Epithelial cell of esophagus (primary cell): ENCODE data around the gene ARVCF.

Experiments used
- DNase-seq: peaks from one replicate; pipeline ENCODE4 v3.0.0; 2010; ENCODE audit warnings: low read depth
- H3K4me3 ChIP-seq: 2 replicates; pipeline ENCODE4 v1.5.1; 2011; ENCODE audit warnings: mild to moderate bottlenecking, low read length, control low read depth
- CTCF ChIP-seq: IDR thresholded peaks from 2 replicates; pipeline ENCODE4 v1.5.1; 2011; ENCODE audit warnings: low read depth, mild to moderate bottlenecking, low read length, control low read depth, inconsistent platforms; ENCODE audit not compliant: insufficient read depth; ENCODE audit errors: missing control alignments

Gene ARVCF

GRCh38 chr22:19982991-19983578, 33.5 kb downstream of the ARVCF start:
- DNase-seq = no peak
- no peak for TF ChIP-seq CTCF
- no peak overlapping the region for H3K4me3 ChIP-seq

- DNase-seq = no peak
- TF ChIP-seq CTCF = no peak
- no peak overlapping the region for H3K4me3 ChIP-seq
Measured at GRCh38 chr22:19981961-19982920, 34.4 kb downstream of the ARVCF start.

- DNase-seq = no peak
- TF ChIP-seq CTCF = no peak
- H3K4me3 ChIP-seq = no peak overlapping the region
Measured at GRCh38 chr22:19981171-19981960, 35.3 kb downstream of the ARVCF start.

- no peak for DNase-seq
- no peak for TF ChIP-seq CTCF
- H3K4me3 ChIP-seq = no peak overlapping the region
Measured at GRCh38 chr22:19980766-19981165, 35.9 kb downstream of the ARVCF start.

- no peak overlapping the region for H3K4me3 ChIP-seq
- no peak for DNase-seq
- TF ChIP-seq CTCF = no peak
Measured at GRCh38 chr22:19979712-19980493, 36.7 kb downstream of the ARVCF start.

- no peak for TF ChIP-seq CTCF
- H3K4me3 ChIP-seq = no peak overlapping the region
- DNase-seq = no peak
Measured at GRCh38 chr22:19978748-19979147, 37.9 kb downstream of the ARVCF start.
